GM23338 (cell line): Measurements from ENCODE around the gene SETD4. TPM values are rescaled to one million over a fixed set of nuclear protein-coding genes. Genes with fewer than 3 reads are reported as not detected.

Experiments used
- ATAC-seq: fragments of 200-7000 bp; cut with Tn5 transposase; 3 replicates; pipeline ENCODE4 v1.9.1; 2020
- DNase-seq: peaks from one replicate; pipeline ENCODE4 v3.0.0-alpha.2; 2015; ENCODE audit warnings: low spot score
- H2AFZ ChIP-seq: fragments of 200-600 bp; sonication (generic); 2 replicates; pipeline ENCODE4 v1.8.0; 2016; ENCODE audit warnings: antibody characterized with exemption, mild to moderate bottlenecking, moderate library complexity
- H3F3A ChIP-seq: fragments of 200-600 bp; sonication (generic); replicated peaks from 2 replicates; pipeline ENCODE4 v1.8.0; 2017; ENCODE audit warnings: antibody characterized with exemption, mixed run types, low read depth
- H3K27ac ChIP-seq: fragments of 200-600 bp; sonication (generic); 2 replicates; pipeline ENCODE4 v1.6.1; 2016; ENCODE audit warnings: low read depth
- H3K27me3 ChIP-seq: fragments of 200-600 bp; sonication (generic); 2 replicates; pipeline ENCODE4 v1.8.0; 2016; ENCODE audit warnings: mild to moderate bottlenecking, mixed run types, moderate library complexity; ENCODE audit not compliant: insufficient read depth
- H3K36me3 ChIP-seq: fragments of 200-600 bp; sonication (generic); 2 replicates; pipeline ENCODE4 v1.8.0; 2016; ENCODE audit warnings: mild to moderate bottlenecking; ENCODE audit not compliant: insufficient read depth
- H3K4me1 ChIP-seq: fragments of 200-600 bp; sonication (generic); 2 replicates; pipeline ENCODE4 v1.8.0; 2016; ENCODE audit warnings: mild to moderate bottlenecking, moderate library complexity; ENCODE audit not compliant: insufficient read depth
- H3K4me2 ChIP-seq: fragments of 200-600 bp; sonication (generic); 2 replicates; pipeline ENCODE4 v1.7.1; 2017; ENCODE audit warnings: mixed run types
- H3K4me3 ChIP-seq: fragments of 200-600 bp; sonication (generic); 2 replicates; pipeline ENCODE4 v1.6.1; 2016; ENCODE audit warnings: mixed run types
- H3K79me2 ChIP-seq: fragments of 200-600 bp; sonication (generic); replicated peaks from 2 replicates; pipeline ENCODE4 v1.8.0; 2017; ENCODE audit warnings: mild to moderate bottlenecking; ENCODE audit not compliant: insufficient read depth
- H3K9me2 ChIP-seq: fragments of 200-600 bp; sonication (generic); 2 replicates; pipeline ENCODE4 v1.8.0; 2017; ENCODE audit not compliant: insufficient read depth
- H4K20me1 ChIP-seq: fragments of 200-600 bp; sonication (generic); replicated peaks from 2 replicates; pipeline ENCODE4 v1.8.0; 2017; ENCODE audit warnings: mild to moderate bottlenecking; ENCODE audit not compliant: insufficient read depth
- H3K27ac Mint-ChIP-seq: 2 replicates; pipeline ENCODE4 v1.8.0; 2020; ENCODE audit warnings: inconsistent platforms, mild to moderate bottlenecking, moderate library complexity, mixed read lengths
- H3K27me3 Mint-ChIP-seq: 3 replicates; pipeline ENCODE4 v1.8.0; 2022; ENCODE audit warnings: low read depth, mild to moderate bottlenecking, moderate library complexity, mixed read lengths, inconsistent platforms; ENCODE audit not compliant: insufficient read depth, poor library complexity
- H3K36me3 Mint-ChIP-seq: 3 replicates; pipeline ENCODE4 v1.8.0; 2021; ENCODE audit warnings: low read depth, mild to moderate bottlenecking, inconsistent platforms, moderate library complexity, mixed read lengths
- H3K4me1 Mint-ChIP-seq: 3 replicates; pipeline ENCODE4 v1.8.0; 2020; ENCODE audit warnings: mild to moderate bottlenecking, inconsistent platforms, mixed read lengths
- H3K4me3 Mint-ChIP-seq: 3 replicates; pipeline ENCODE4 v1.8.0; 2021; ENCODE audit warnings: moderate library complexity, mild to moderate bottlenecking, inconsistent platforms, mixed read lengths
- H3K9me3 Mint-ChIP-seq: 3 replicates; pipeline ENCODE4 v1.8.0; 2020; ENCODE audit warnings: moderate library complexity, mild to moderate bottlenecking, inconsistent platforms, mixed read lengths
- CREB1 ChIP-seq: fragments of 250-450 bp; sonication (Bioruptor Pico); IDR thresholded peaks from 2 replicates; pipeline ENCODE4 v1.5.0; 2020; ENCODE audit warnings: low read depth, mild to moderate bottlenecking, moderate library complexity
- EZH2 ChIP-seq: fragments of 200-600 bp; sonication (generic); IDR thresholded peaks from one replicate; pipeline ENCODE4 v1.8.0; 2017; ENCODE audit warnings: antibody characterized with exemption, mild to moderate bottlenecking, low read depth; ENCODE audit not compliant: unreplicated experiment
- EZH2phosphoT487 ChIP-seq: fragments of 200-600 bp; sonication (generic); IDR thresholded peaks from one replicate; pipeline ENCODE4 v1.8.1; 2018; ENCODE audit warnings: antibody characterized with exemption; ENCODE audit not compliant: unreplicated experiment
- JUNB ChIP-seq: IDR thresholded peaks from one replicate; pipeline ENCODE4 v1.6.1; 2016; ENCODE audit warnings: antibody characterized with exemption; ENCODE audit not compliant: unreplicated experiment
- NANOG ChIP-seq: IDR thresholded peaks from 2 replicates; pipeline ENCODE4 v1.6.1; 2016; ENCODE audit warnings: antibody characterized with exemption, borderline replicate concordance
- POLR2AphosphoS5 ChIP-seq: IDR thresholded peaks from 2 replicates; pipeline ENCODE4 v1.6.1; 2016; ENCODE audit warnings: antibody characterized with exemption, low read depth
- STAT1 ChIP-seq: IDR thresholded peaks from one replicate; pipeline ENCODE4 v1.6.1; 2016; ENCODE audit warnings: antibody characterized with exemption; ENCODE audit not compliant: unreplicated experiment
- ZNF114 ChIP-seq: fragments of 250-450 bp; sonication (Bioruptor Pico); IDR thresholded peaks from 2 replicates; pipeline ENCODE4 v1.5.0; 2020; ENCODE audit warnings: mild to moderate bottlenecking, moderate library complexity
- ZNF331 ChIP-seq: fragments of 250-450 bp; sonication (Bioruptor Pico); IDR thresholded peaks from 2 replicates; pipeline ENCODE4 v1.5.0; 2020; ENCODE audit warnings: low read depth, mild to moderate bottlenecking, moderate library complexity
- polyA plus RNA-seq: library from polyadenylated mRNA; unstranded; fragments of >200 nt; fragmentation: Nextera tagmentation; extraction: Ambion mirVana; gene quantifications from 2 replicates; pipeline ENCODE4 v1.2.1, GENCODE V29; 2016
- total RNA-seq: library from RNA; depleted of rRNA; stranded (reverse); fragments of >200 nt; shearing (Covaris generic); gene quantifications from 2 replicates; pipeline ENCODE4 v1.2.3, GENCODE V29; 2014
- TF ChIP-seq, protein P1 (sequence below): IDR thresholded peaks from one replicate; pipeline ENCODE4 v1.6.1; 2018; ENCODE audit warnings: antibody characterized with exemption; ENCODE audit not compliant: unreplicated experiment
- TF ChIP-seq, protein P2 (sequence below), 2 experiments: fragments of 200-600 bp in 1 of 2; sonication (generic) in 1 of 2; conservative IDR thresholded peaks; 2 replicates each; pipeline versions ENCODE4 v1.5.1 to v1.6.1; 2016 to 2017; ENCODE audit warnings: antibody characterized with exemption in 2 of 2, low read depth in 2 of 2, mild to moderate bottlenecking in 2 of 2, moderate library complexity in 1 of 2
- TF ChIP-seq, protein P3 (sequence below): IDR thresholded peaks from 2 replicates; pipeline ENCODE4 v1.6.1; 2016; ENCODE audit warnings: antibody characterized with exemption

The SETD4 gene
- total and polyA plus RNA-seq, 2 experiments from 2014 or later = 32.5 to 45.1 TPM

DNA sequence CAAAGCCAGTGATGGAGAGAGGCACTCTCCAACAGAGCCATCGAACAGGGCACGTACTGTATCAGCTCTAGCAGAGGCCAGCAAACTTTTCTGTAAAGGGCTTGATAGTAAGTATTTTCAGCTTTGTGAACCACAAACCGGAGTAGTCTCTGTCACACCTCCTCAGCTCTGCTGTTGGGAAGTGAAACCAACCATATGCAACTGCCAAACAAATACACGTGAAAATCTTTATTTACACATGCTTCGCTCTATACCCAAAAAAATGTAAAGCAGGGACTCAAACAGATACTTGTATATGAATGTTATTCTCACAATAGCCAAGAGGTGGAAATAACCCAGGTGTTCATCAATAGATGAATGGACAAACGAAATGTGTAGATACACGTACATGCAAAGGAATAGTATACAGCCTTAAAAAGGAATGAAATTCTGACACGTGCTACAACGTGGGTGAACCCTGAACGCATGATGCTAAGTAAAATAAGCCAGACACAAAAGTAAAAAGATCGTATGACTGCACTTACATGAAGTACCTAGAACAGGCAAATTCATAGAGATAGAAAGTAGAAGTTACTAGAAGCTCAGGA is 39.0 kb downstream of the SETD4 start (continued):
- TF ChIP-seq, protein P1, sequence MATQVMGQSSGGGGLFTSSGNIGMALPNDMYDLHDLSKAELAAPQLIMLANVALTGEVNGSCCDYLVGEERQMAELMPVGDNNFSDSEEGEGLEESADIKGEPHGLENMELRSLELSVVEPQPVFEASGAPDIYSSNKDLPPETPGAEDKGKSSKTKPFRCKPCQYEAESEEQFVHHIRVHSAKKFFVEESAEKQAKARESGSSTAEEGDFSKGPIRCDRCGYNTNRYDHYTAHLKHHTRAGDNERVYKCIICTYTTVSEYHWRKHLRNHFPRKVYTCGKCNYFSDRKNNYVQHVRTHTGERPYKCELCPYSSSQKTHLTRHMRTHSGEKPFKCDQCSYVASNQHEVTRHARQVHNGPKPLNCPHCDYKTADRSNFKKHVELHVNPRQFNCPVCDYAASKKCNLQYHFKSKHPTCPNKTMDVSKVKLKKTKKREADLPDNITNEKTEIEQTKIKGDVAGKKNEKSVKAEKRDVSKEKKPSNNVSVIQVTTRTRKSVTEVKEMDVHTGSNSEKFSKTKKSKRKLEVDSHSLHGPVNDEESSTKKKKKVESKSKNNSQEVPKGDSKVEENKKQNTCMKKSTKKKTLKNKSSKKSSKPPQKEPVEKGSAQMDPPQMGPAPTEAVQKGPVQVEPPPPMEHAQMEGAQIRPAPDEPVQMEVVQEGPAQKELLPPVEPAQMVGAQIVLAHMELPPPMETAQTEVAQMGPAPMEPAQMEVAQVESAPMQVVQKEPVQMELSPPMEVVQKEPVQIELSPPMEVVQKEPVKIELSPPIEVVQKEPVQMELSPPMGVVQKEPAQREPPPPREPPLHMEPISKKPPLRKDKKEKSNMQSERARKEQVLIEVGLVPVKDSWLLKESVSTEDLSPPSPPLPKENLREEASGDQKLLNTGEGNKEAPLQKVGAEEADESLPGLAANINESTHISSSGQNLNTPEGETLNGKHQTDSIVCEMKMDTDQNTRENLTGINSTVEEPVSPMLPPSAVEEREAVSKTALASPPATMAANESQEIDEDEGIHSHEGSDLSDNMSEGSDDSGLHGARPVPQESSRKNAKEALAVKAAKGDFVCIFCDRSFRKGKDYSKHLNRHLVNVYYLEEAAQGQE = no peak
- TF ChIP-seq POLR2AphosphoS5 (no peak), ZNF331 (CRISPR knock-in tag) (no peak)

DNA sequence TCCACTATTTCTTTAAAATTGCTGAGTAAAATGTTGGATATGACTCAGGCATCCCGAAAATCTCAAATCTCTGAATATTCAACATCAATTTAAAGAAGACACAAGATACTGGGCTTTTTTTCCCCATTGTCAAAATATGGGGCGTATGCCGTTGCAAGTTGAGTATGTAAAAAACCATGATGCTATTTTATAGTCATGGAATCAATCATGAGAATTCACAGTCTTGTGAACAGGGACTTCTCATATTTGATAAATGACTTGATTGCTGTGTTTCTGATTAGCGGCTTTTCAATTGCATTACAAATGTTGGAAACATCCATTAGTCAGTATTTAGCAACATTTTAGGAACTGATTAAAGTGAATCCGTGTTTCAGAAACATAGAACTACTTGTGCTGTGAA is 45.3 kb downstream of the SETD4 start:
- Histone ChIP-seq H3K36me3 (no peaks in the 10 kb centered on the region), H3K4me1 (no peaks in the 10 kb centered on the region), H3K9me2 (0 out of 2 replicates have a peak, but pooled peaks cover 6% of the 10 kb centered on the region), H4K20me1 (no peaks in the 10 kb centered on the region), H3K27ac (no peak overlapping the region), H3K4me2 (no peak overlapping the region), H2AFZ (no peak overlapping the region), H3K4me3 (no peak overlapping the region), H3F3A (no peaks in the 10 kb centered on the region), H3K79me2 (no peaks in the 10 kb centered on the region), H3K27me3 (no peaks in the 10 kb centered on the region)
- Mint-ChIP-seq H3K27ac (no peak overlapping the region), H3K27me3 (no peaks in the 10 kb centered on the region), H3K4me3 (no peak overlapping the region), H3K4me1 (no peaks in the 10 kb centered on the region), H3K36me3 (no peaks in the 10 kb centered on the region), H3K9me3 (no peaks in the 10 kb centered on the region)
- ATAC-seq (no peak), DNase-seq (no peak)
- no peak for TF ChIP-seq EZH2phosphoT487
- TF ChIP-seq, protein P1 = no peak
- TF ChIP-seq ZNF331 (CRISPR knock-in tag) = no peak
- TF ChIP-seq CREB1 (CRISPR knock-in tag) = no peak
- TF ChIP-seq, protein P2, sequence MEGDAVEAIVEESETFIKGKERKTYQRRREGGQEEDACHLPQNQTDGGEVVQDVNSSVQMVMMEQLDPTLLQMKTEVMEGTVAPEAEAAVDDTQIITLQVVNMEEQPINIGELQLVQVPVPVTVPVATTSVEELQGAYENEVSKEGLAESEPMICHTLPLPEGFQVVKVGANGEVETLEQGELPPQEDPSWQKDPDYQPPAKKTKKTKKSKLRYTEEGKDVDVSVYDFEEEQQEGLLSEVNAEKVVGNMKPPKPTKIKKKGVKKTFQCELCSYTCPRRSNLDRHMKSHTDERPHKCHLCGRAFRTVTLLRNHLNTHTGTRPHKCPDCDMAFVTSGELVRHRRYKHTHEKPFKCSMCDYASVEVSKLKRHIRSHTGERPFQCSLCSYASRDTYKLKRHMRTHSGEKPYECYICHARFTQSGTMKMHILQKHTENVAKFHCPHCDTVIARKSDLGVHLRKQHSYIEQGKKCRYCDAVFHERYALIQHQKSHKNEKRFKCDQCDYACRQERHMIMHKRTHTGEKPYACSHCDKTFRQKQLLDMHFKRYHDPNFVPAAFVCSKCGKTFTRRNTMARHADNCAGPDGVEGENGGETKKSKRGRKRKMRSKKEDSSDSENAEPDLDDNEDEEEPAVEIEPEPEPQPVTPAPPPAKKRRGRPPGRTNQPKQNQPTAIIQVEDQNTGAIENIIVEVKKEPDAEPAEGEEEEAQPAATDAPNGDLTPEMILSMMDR (conservative IDR thresholded peaks at IDR 0.05; ENCODE audit: low read depth in 2 of 2) = no peak
- TF ChIP-seq, protein P3, sequence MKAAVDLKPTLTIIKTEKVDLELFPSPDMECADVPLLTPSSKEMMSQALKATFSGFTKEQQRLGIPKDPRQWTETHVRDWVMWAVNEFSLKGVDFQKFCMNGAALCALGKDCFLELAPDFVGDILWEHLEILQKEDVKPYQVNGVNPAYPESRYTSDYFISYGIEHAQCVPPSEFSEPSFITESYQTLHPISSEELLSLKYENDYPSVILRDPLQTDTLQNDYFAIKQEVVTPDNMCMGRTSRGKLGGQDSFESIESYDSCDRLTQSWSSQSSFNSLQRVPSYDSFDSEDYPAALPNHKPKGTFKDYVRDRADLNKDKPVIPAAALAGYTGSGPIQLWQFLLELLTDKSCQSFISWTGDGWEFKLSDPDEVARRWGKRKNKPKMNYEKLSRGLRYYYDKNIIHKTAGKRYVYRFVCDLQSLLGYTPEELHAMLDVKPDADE = no peak
- TF ChIP-seq STAT1 = no peak
- no peak for TF ChIP-seq NANOG
- TF ChIP-seq POLR2AphosphoS5 = no peak
- TF ChIP-seq JUNB = no peak
- no peak for TF ChIP-seq ZNF114 (CRISPR knock-in tag)
- no peak for TF ChIP-seq EZH2
